Measurements from ENCODE around the gene PTPRS.

Gene PTPRS

GRCh38 chr19:5308451-5309437 is 31.9 kb downstream of the PTPRS start (continued):
- TF ChIP-seq, protein P1, sequence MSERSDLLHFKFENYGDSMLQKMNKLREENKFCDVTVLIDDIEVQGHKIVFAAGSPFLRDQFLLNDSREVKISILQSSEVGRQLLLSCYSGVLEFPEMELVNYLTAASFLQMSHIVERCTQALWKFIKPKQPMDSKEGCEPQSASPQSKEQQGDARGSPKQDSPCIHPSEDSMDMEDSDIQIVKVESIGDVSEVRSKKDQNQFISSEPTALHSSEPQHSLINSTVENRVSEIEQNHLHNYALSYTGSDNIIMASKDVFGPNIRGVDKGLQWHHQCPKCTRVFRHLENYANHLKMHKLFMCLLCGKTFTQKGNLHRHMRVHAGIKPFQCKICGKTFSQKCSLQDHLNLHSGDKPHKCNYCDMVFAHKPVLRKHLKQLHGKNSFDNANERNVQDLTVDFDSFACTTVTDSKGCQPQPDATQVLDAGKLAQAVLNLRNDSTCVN (tag by site-specific recombination; optimal IDR thresholded peaks at IDR 0.05): peak; percentile 25
- TF ChIP-seq PATZ1 (tag by site-specific recombination; IDR thresholded peaks at IDR 0.05) (peak; percentile 96), ZNF677 (tag by site-specific recombination; IDR thresholded peaks at IDR 0.05) (no peak), ZNF280C (tag by site-specific recombination; IDR thresholded peaks at IDR 0.05) (no peak), ZNF426 (tag by site-specific recombination; IDR thresholded peaks at IDR 0.05) (no peak), ZNF776 (tag by site-specific recombination; IDR thresholded peaks at IDR 0.05; ENCODE audit: borderline replicate concordance) (no peak), ZNF274 (IDR thresholded peaks at IDR 0.05; ENCODE audit: low read length) (no peak), ZNF274 (tag by site-specific recombination; IDR thresholded peaks at IDR 0.05; ENCODE audit: borderline replicate concordance) (no peak), ZBTB1 (tag by site-specific recombination; IDR thresholded peaks at IDR 0.05) (0 out of 2 replicates have a peak, but pooled peaks have one; percentile 23), ZNF174 (tag by site-specific recombination; IDR thresholded peaks at IDR 0.05) (no peak), ZNF660 (tag by site-specific recombination; IDR thresholded peaks at IDR 0.05) (peak; percentile 87), GFI1B (tag by site-specific recombination; IDR thresholded peaks at IDR 0.05) (no peak), MYNN (tag by site-specific recombination; IDR thresholded peaks at IDR 0.05; ENCODE audit: borderline replicate concordance) (no peak), ZXDB (tag by site-specific recombination; IDR thresholded peaks at IDR 0.05) (peak; percentile 73), ZNF223 (tag by site-specific recombination; IDR thresholded peaks at IDR 0.05) (0 out of 2 replicates have a peak, but pooled peaks have one; percentile 53), WT1 (tag by site-specific recombination; IDR thresholded peaks at IDR 0.05) (no peak), HOXD13 (CRISPR knock-in tag; IDR thresholded peaks at IDR 0.05; ENCODE audit: borderline replicate concordance) (no peak), KLF7 (tag by site-specific recombination; IDR thresholded peaks at IDR 0.05; ENCODE audit: borderline replicate concordance) (peak; percentile 76; the same call in 1 of the 2 replicates)
- TF ChIP-seq, protein P2, sequence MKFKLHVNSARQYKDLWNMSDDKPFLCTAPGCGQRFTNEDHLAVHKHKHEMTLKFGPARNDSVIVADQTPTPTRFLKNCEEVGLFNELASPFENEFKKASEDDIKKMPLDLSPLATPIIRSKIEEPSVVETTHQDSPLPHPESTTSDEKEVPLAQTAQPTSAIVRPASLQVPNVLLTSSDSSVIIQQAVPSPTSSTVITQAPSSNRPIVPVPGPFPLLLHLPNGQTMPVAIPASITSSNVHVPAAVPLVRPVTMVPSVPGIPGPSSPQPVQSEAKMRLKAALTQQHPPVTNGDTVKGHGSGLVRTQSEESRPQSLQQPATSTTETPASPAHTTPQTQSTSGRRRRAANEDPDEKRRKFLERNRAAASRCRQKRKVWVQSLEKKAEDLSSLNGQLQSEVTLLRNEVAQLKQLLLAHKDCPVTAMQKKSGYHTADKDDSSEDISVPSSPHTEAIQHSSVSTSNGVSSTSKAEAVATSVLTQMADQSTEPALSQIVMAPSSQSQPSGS (tag by site-specific recombination; IDR thresholded peaks at IDR 0.05; ENCODE audit: low read depth): no peak
- TF ChIP-seq, protein P3, sequence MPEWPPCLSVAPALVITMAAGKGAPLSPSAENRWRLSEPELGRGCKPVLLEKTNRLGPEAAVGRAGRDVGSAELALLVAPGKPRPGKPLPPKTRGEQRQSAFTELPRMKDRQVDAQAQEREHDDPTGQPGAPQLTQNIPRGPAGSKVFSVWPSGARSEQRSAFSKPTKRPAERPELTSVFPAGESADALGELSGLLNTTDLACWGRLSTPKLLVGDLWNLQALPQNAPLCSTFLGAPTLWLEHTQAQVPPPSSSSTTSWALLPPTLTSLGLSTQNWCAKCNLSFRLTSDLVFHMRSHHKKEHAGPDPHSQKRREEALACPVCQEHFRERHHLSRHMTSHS (tag by site-specific recombination; IDR thresholded peaks at IDR 0.05): no peak
- TF ChIP-seq, protein P4, sequence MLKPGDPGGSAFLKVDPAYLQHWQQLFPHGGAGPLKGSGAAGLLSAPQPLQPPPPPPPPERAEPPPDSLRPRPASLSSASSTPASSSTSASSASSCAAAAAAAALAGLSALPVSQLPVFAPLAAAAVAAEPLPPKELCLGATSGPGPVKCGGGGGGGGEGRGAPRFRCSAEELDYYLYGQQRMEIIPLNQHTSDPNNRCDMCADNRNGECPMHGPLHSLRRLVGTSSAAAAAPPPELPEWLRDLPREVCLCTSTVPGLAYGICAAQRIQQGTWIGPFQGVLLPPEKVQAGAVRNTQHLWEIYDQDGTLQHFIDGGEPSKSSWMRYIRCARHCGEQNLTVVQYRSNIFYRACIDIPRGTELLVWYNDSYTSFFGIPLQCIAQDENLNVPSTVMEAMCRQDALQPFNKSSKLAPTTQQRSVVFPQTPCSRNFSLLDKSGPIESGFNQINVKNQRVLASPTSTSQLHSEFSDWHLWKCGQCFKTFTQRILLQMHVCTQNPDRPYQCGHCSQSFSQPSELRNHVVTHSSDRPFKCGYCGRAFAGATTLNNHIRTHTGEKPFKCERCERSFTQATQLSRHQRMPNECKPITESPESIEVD (tag by site-specific recombination; IDR thresholded peaks at IDR 0.05): no peak
- TF ChIP-seq, protein P5, sequence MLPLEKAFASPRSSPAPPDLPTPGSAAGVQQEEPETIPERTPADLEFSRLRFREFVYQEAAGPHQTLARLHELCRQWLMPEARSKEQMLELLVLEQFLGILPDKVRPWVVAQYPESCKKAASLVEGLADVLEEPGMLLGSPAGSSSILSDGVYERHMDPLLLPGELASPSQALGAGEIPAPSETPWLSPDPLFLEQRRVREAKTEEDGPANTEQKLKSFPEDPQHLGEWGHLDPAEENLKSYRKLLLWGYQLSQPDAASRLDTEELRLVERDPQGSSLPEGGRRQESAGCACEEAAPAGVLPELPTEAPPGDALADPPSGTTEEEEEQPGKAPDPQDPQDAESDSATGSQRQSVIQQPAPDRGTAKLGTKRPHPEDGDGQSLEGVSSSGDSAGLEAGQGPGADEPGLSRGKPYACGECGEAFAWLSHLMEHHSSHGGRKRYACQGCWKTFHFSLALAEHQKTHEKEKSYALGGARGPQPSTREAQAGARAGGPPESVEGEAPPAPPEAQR (tag by site-specific recombination; IDR thresholded peaks at IDR 0.05): peak; percentile 87
